Spleen (tissue), 7 donors: ENCODE results near the gene ISL2.

Experiments
- CTCF ChIP-seq, 11 experiments: fragments of 200-600 bp in 7 of 11; fragments of 450-650 bp in 4 of 11; sonication (generic) in 4 of 11; IDR thresholded peaks in 8 of 11; conservative IDR thresholded peaks in 3 of 11; 1 replicate in 7 of 11; 2 replicates in 4 of 11; pipeline versions ENCODE4 v1.4.0 to v1.8.0; 2016 to 2021; ENCODE audit warnings: antibody characterized with exemption in 11 of 11, inconsistent platforms in 4 of 11, mild to moderate bottlenecking in 1 of 11
- POLR2A ChIP-seq, 3 donors: fragments of 450-650 bp; IDR thresholded peaks; one replicate each; pipeline ENCODE4 v1.5.1; 2017; ENCODE audit warnings: antibody characterized with exemption in 3 of 3, mild to moderate bottlenecking in 1 of 3
- donor health status: DM: no; HTN: no; CAD: no; lungs with moderate emphysema.
- donor health status: DM: no; HTN: no; CAD: no.
- donor health status: DM: no; HTN: no; CAD: no.

- TF ChIP-seq POLR2A (IDR thresholded peaks at IDR 0.05) (no peak), CTCF (IDR thresholded peaks at IDR 0.05 in 8 of 11, conservative IDR thresholded peaks at IDR 0.05 in 3 of 11) (no peak)
Measured at GRCh38 chr15:76390571-76390970, 54.0 kb downstream of the ISL2 start.
